Stimulated activated memory B cell treated with anti-CD40 and anti-IgM and Interleukin-4, amounts not matched to agents 10 μg/mL and 1 μg/mL and 100 μg/mL, for 72 hours (primary cell): ENCODE measurements around the gene SLC15A1.
"Not testable (repeated sequence)": the region's sequence is repeated elsewhere in the genome, so short reads cannot be mapped to it uniquely, and the experiment has no call there.

ENCODE experiments used
- ATAC-seq: fragments of 150-1000 bp; cut with Tn5 transposase; 2 replicates; pipeline ENCODE4 v1.10.0; 2021
- H3K27ac Mint-ChIP-seq: one replicate; pipeline ENCODE4 v1.8.0; 2022; ENCODE audit warnings: mild to moderate bottlenecking, mixed read lengths
- H3K27me3 Mint-ChIP-seq: one replicate; pipeline ENCODE4 v1.8.0; 2022; ENCODE audit warnings: mixed read lengths
- H3K36me3 Mint-ChIP-seq: one replicate; pipeline ENCODE4 v1.8.0; 2022; ENCODE audit warnings: mixed read lengths
- H3K4me1 Mint-ChIP-seq: one replicate; pipeline ENCODE4 v1.8.0; 2022; ENCODE audit warnings: mixed read lengths
- H3K4me3 Mint-ChIP-seq: one replicate; pipeline ENCODE4 v1.8.0; 2022; ENCODE audit warnings: mild to moderate bottlenecking, moderate library complexity, mixed read lengths
- H3K9me3 Mint-ChIP-seq: one replicate; pipeline ENCODE4 v1.8.0; 2022; ENCODE audit warnings: mixed read lengths

SLC15A1 gene

DNA sequence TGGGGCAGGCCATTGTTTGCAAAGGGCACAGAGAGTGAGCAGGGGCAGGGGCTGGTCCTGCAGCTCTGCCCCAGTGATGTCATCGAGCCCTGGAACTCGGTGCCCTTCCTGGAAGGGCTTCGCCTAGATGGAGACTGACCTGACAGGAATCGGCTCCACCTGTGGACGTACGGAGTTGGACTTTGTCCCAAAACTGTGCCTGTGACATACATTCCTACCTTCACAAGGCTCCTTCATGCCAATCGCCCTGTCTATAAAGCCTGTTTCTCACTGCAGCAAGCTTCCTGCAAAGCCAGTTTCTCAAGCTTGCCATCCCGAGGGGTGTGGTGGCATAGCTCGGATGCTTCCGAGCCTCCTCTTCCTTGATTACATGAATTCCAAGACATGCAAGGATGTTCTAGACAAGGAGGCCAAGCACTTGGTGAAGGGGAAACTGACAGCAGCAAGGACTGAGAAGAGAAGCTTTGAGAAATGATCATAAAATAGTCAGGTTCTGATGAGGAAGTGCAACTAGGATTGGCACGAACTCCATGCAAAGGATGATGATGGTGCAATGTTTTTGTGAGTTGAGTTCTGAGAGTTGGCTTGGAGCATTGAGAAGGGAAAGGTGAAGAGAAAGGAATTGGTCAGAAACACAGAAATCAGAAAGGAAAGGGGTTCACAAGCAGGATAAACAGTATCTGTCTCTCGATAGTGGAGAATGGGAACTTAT lies 101.9 kb downstream of the SLC15A1 start:
- Mint-ChIP-seq H3K36me3 (no peaks in the 10 kb centered on the region), H3K9me3 (no peaks in the 10 kb centered on the region), H3K27ac (peak overlapping the region; percentile 3), H3K27me3 (peaks cover 15% of the 10 kb centered on the region), H3K4me1 (peaks cover 14% of the 10 kb centered on the region), H3K4me3 (no peak overlapping the region)
- ATAC-seq, result peak; percentile 60

DNA sequence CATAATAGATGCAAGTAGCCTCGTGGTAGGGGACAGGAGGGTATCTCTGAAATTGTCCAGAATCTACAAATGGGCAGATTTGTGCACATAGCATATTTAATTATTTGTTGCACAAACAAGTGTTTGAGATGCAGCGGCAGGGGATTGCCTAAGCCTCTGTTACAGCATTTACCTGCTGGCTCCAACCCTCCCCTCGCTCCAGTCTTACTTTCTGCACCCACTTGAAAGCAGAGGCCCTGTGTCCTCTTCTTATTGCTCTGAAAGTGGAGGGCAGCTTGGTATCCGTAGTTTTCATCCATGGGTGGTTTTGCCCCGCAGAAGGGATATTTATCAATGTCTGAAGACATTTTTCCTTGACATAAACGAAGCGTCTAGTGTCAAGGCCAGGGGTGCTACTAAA lies 102.6 kb downstream of the SLC15A1 start:
- Mint-ChIP-seq H3K27ac (no peak overlapping the region), H3K27me3 (peaks cover 9% of the 10 kb centered on the region), H3K9me3 (no peaks in the 10 kb centered on the region), H3K4me1 (peaks cover 14% of the 10 kb centered on the region), H3K36me3 (no peaks in the 10 kb centered on the region), H3K4me3 (no peak overlapping the region)
- ATAC-seq, result no peak

- no peaks in the 10 kb centered on the region for H3K36me3 Mint-ChIP-seq
- no peak overlapping the region for H3K4me3 Mint-ChIP-seq
- no peak overlapping the region for H3K27ac Mint-ChIP-seq
- peaks cover 21% of the 10 kb centered on the region for H3K27me3 Mint-ChIP-seq
- H3K4me1 Mint-ChIP-seq, result peaks cover 14% of the 10 kb centered on the region
- ATAC-seq, result no peak
- H3K9me3 Mint-ChIP-seq, result no peaks in the 10 kb centered on the region
Observed at GRCh38 chr13:98648686-98649085, 103.8 kb downstream of the SLC15A1 start.

DNA sequence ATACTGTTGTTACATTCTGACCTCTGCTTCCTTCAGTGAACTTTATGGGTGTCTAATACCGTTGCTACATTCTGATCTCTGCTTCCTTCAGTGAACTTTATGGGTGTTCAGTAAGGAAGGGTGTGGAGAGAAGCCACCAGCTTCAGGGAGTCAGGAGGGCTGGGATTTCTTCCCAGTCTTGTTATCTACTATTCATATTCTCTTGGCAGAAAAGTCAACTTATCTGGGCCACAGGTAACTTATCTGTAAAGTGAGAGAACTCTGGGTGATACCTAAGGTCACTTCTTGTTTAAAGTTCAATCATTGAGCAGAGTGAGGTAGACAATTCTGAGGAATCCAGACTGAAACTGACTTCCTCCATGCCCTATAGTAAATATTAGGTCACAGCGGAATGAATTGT lies 104.3 kb downstream of the SLC15A1 start:
- ATAC-seq, result no peak
- Mint-ChIP-seq H3K4me1 (peaks cover 8% of the 10 kb centered on the region), H3K36me3 (no peaks in the 10 kb centered on the region), H3K27me3 (peaks cover 25% of the 10 kb centered on the region), H3K9me3 (no peaks in the 10 kb centered on the region), H3K4me3 (no peak overlapping the region), H3K27ac (no peak overlapping the region)

DNA sequence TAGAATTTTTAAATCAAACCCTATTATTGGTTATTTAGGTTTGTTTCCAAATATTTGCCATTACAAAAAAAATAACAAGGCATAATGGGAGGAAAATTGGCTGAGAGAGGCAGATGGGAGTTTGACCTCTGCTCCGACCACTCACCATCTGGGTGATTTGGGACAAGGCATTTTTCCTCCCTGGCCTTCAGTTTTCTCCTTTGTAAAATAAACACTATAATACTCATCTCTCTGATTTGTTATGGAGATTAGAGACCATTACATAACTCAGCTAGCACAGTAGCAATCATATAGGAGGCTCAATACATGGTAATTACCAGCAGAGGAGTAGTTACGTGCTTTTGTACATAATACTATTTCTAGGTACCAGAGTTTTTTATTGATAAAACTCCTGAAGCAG lies 105.4 kb downstream of the SLC15A1 start:
- peaks cover 7% of the 10 kb centered on the region for H3K4me1 Mint-ChIP-seq
- H3K27me3 Mint-ChIP-seq, result peaks cover 25% of the 10 kb centered on the region
- no peak overlapping the region for H3K4me3 Mint-ChIP-seq
- H3K36me3 Mint-ChIP-seq, result no peaks in the 10 kb centered on the region
- no peak overlapping the region for H3K27ac Mint-ChIP-seq
- H3K9me3 Mint-ChIP-seq, result no peaks in the 10 kb centered on the region
- no peak for ATAC-seq

DNA sequence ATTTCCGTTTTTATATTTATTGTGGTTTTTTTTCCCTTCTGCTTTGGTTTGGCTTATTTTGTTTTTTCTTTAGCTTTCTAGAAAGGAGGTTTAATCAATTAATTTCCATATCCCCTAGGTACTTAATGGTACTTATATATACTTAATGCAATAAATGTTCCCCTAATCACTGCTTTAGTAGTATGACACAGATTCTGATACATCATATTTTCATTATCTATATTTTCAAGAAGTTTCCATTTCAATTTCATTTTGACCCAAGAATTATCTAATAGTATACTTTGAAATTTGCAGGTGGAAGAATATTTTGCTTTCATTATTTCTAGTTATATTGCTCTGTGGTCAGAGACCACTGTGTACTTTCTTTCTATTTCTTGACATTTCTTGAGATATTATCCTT lies 109.0 kb downstream of the SLC15A1 start:
- Mint-ChIP-seq H3K36me3 (no peaks in the 10 kb centered on the region), H3K9me3 (no peaks in the 10 kb centered on the region), H3K4me1 (no peaks in the 10 kb centered on the region), H3K27me3 (peaks cover 33% of the 10 kb centered on the region), H3K27ac (no peak overlapping the region), H3K4me3 (no peak overlapping the region)
- no peak for ATAC-seq

GRCh38 chr13:98641075-98641474 lies 111.4 kb downstream of the SLC15A1 start:
- Mint-ChIP-seq H3K27ac (no peak overlapping the region), H3K4me3 (no peak overlapping the region), H3K36me3 (no peaks in the 10 kb centered on the region), H3K27me3 (peaks cover 32% of the 10 kb centered on the region), H3K9me3 (no peaks in the 10 kb centered on the region), H3K4me1 (no peaks in the 10 kb centered on the region)
- no peak for ATAC-seq

DNA sequence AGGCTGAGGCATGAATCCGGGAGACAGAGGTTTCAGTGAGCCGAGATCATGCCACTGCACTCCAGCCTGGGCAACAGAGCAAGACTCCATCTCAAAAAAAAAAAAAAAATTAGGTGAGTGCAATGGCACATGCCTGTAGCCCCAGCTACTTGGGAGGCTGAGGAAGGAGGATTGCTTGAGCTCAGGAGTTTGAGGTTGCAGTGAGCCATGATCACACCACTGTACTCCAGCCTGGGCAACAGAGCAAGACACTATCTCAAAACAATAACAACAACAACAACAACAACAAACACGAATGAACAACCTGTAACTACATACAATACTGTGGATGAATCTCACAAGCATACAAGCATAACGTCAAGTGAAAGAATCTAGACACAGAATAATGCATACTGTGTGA lies 112.7 kb downstream of the SLC15A1 start:
- H3K4me1 Mint-ChIP-seq, ATAC-seq, H3K4me3 Mint-ChIP-seq, H3K27ac Mint-ChIP-seq, H3K9me3 Mint-ChIP-seq, H3K36me3 Mint-ChIP-seq: not testable (repeated sequence)
- H3K27me3 Mint-ChIP-seq, result peaks cover 30% of the 10 kb centered on the region

DNA sequence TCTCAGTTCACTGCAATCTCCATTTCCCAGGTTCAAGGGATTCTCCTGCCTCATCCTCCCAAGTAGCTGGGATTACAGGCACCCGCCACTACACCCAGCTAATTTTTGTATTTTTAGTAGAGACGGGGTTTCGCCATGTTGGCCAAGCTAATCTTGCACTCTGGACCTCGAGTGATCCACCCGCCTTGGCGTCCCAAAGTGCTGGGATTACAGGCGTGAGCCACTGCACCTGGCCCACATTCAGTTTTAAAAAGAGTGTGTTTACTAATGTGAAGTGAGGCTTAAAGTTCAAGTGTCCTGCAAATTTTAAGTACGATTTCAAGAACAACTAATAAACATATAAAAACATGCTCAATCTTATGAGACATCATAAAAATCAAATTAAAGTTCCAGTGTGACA lies 114.1 kb downstream of the SLC15A1 start:
- not testable (repeated sequence) for H3K36me3 Mint-ChIP-seq, H3K9me3 Mint-ChIP-seq, H3K4me1 Mint-ChIP-seq, H3K27ac Mint-ChIP-seq, H3K4me3 Mint-ChIP-seq, ATAC-seq
- peaks cover 16% of the 10 kb centered on the region for H3K27me3 Mint-ChIP-seq
